IMR-90 (cell line): ENCODE results near the gene PCK2. TPM values are rescaled to one million over a fixed set of nuclear protein-coding genes. Genes with fewer than 3 reads are reported as not detected.

ENCODE experiments used
- ATAC-seq: fragments of 200-7000 bp; cut with Tn5 transposase; 2 replicates; pipeline ENCODE4 v1.9.1; 2020; ENCODE audit warnings: low read depth, mild to moderate bottlenecking, moderate library complexity
- BruUV-seq: library from RNA; stranded (reverse); fragments of 400-500 nt; replicated peaks from 2 replicates; lab custom pipeline; 2021; lab: Mats Ljungman, UMichigan
- CTCF ChIA-PET: fragments of 300-600 bp; formaldehyde crosslinking; extraction: SDS; loops from one replicate; lab custom pipeline; 2021; ENCODE audit warnings: antibody characterized with exemption; lab: Yijun Ruan, JAX
- POLR2A ChIA-PET: fragments of 300-600 bp; sonication (Branson Sonifier 250); formaldehyde crosslinking; loops from one replicate; lab custom pipeline; 2022; ENCODE audit warnings: antibody characterized with exemption; ENCODE audit not compliant: unreplicated experiment; lab: Charles Lee
- DNase-seq: peaks from one replicate; pipeline ENCODE4 v3.0.0; 2013
- H2AFZ ChIP-seq: replicated peaks from 2 replicates; pipeline ENCODE3; 2013; ENCODE audit warnings: low read length, mild to moderate bottlenecking; ENCODE audit not compliant: poor library complexity
- H2AK5ac ChIP-seq: 2 replicates; pipeline ENCODE4 v1.6.1; 2013; ENCODE audit warnings: low read depth, low read length, inconsistent platforms
- H2AK9ac ChIP-seq: replicated peaks from 2 replicates; pipeline ENCODE3; 2013; ENCODE audit warnings: mild to moderate bottlenecking, low read depth, low read length, moderate library complexity; ENCODE audit not compliant: poor library complexity
- H2BK120ac ChIP-seq: 2 replicates; pipeline ENCODE4 v1.6.1; 2013; ENCODE audit warnings: low read depth, low read length, inconsistent platforms
- H2BK15ac ChIP-seq: 3 replicates; pipeline ENCODE4 v1.6.1; 2013; ENCODE audit warnings: low read depth, low read length, inconsistent platforms
- H2BK20ac ChIP-seq: 2 replicates; pipeline ENCODE4 v1.6.1; 2013; ENCODE audit warnings: low read depth, mild to moderate bottlenecking, inconsistent platforms, low read length, moderate library complexity
- H2BK5ac ChIP-seq: 2 replicates; pipeline ENCODE4 v1.6.1; 2013; ENCODE audit warnings: mild to moderate bottlenecking, low read depth, low read length, inconsistent platforms; ENCODE audit not compliant: poor library complexity, severe bottlenecking
- H3K14ac ChIP-seq: replicated peaks from 2 replicates; pipeline ENCODE4 v1.6.1; 2013; ENCODE audit warnings: low read depth, low read length, inconsistent platforms
- H3K18ac ChIP-seq: 2 replicates; pipeline ENCODE4 v1.6.1; 2013; ENCODE audit warnings: low read depth, low read length, control low read depth
- H3K23ac ChIP-seq: 2 replicates; pipeline ENCODE4 v1.6.1; 2013; ENCODE audit warnings: low read depth, low read length, inconsistent platforms
- H3K27ac ChIP-seq: 2 replicates; pipeline ENCODE4 v1.5.1; 2013; ENCODE audit warnings: mild to moderate bottlenecking, control low read depth, low read length; ENCODE audit not compliant: insufficient read depth
- H3K27me3 ChIP-seq: 2 replicates; pipeline ENCODE4 v1.6.1; 2013; ENCODE audit warnings: low read length; ENCODE audit not compliant: control insufficient read depth, insufficient read depth
- H3K36me3 ChIP-seq: 2 replicates; pipeline ENCODE4 v1.6.1; 2013; ENCODE audit warnings: low read length, mixed read lengths; ENCODE audit not compliant: control insufficient read depth, insufficient read depth
- H3K4ac ChIP-seq: 2 replicates; pipeline ENCODE4 v1.6.1; 2013; ENCODE audit warnings: low read depth, low read length, inconsistent platforms
- H3K4me1 ChIP-seq: 2 replicates; pipeline ENCODE4 v1.6.1; 2013; ENCODE audit warnings: low read length, mixed read lengths; ENCODE audit not compliant: control insufficient read depth, insufficient read depth
- H3K4me2 ChIP-seq: 2 replicates; pipeline ENCODE4 v1.6.1; 2013; ENCODE audit warnings: low read depth, mild to moderate bottlenecking, control low read depth, low read length, moderate library complexity
- H3K4me3 ChIP-seq: 2 replicates; pipeline ENCODE4 v1.5.1; 2013; ENCODE audit warnings: low read depth, mild to moderate bottlenecking, control low read depth, low read length, moderate library complexity; ENCODE audit not compliant: insufficient read depth
- H3K56ac ChIP-seq: 2 replicates; pipeline ENCODE4 v1.6.1; 2013; ENCODE audit warnings: low read length, inconsistent platforms; ENCODE audit not compliant: insufficient read depth; ENCODE audit errors: extremely low read depth
- H3K79me1 ChIP-seq, 2 experiments: 2 replicates each; pipeline ENCODE4 v1.6.1; 2013; ENCODE audit warnings: low read length in 2 of 2, inconsistent platforms in 1 of 2, low read depth in 1 of 2
- H3K9ac ChIP-seq: 2 replicates; pipeline ENCODE4 v1.6.1; 2013; ENCODE audit warnings: low read depth, low read length, control low read depth
- H3K9me1 ChIP-seq: 2 replicates; pipeline ENCODE4 v1.6.1; 2013; ENCODE audit warnings: low read length, inconsistent platforms; ENCODE audit not compliant: insufficient read depth
- H3K9me3 ChIP-seq: 2 replicates; pipeline ENCODE4 v1.6.1; 2013; ENCODE audit warnings: low read length; ENCODE audit not compliant: control insufficient read depth, insufficient read depth
- H4K20me1 ChIP-seq: 2 replicates; pipeline ENCODE4 v1.6.1; 2013; ENCODE audit warnings: low read length, inconsistent platforms; ENCODE audit not compliant: insufficient read depth
- H4K5ac ChIP-seq: 2 replicates; pipeline ENCODE4 v1.6.1; 2013; ENCODE audit warnings: mild to moderate bottlenecking, low read depth, low read length, control low read depth
- H4K8ac ChIP-seq, 2 experiments: 2 replicates each; pipeline ENCODE4 v1.6.1; 2013; ENCODE audit warnings: low read depth in 2 of 2, low read length in 2 of 2, control low read depth in 1 of 2, inconsistent platforms in 1 of 2
- H4K91ac ChIP-seq: 2 replicates; pipeline ENCODE4 v1.6.1; 2013; ENCODE audit warnings: low read depth, low read length, inconsistent platforms; ENCODE audit not compliant: insufficient read depth
- BHLHE40 ChIP-seq: fragments of 150-350 bp; IDR thresholded peaks from 2 replicates; pipeline ENCODE4 v1.6.1; 2016; ENCODE audit warnings: mild to moderate bottlenecking, low read depth, low read length
- CEBPB ChIP-seq: IDR thresholded peaks from 2 replicates; pipeline ENCODE4 v1.6.1; 2012; ENCODE audit warnings: low read depth, low read length, improper control_type of control experiment
- CTCF ChIP-seq: conservative IDR thresholded peaks from 2 replicates; pipeline ENCODE4 v1.5.1; 2012; ENCODE audit warnings: mild to moderate bottlenecking, low read depth, low read length, improper control_type of control experiment
- ELK1 ChIP-seq: fragments of 150-350 bp; IDR thresholded peaks from 2 replicates; pipeline ENCODE4 v1.6.1; 2016; ENCODE audit warnings: low read depth, mild to moderate bottlenecking, low read length, moderate library complexity, borderline replicate concordance
- MAFK ChIP-seq: IDR thresholded peaks from 2 replicates; pipeline ENCODE4 v1.6.1; 2012; ENCODE audit warnings: low read depth, low read length, improper control_type of control experiment
- MAZ ChIP-seq: IDR thresholded peaks from 2 replicates; pipeline ENCODE4 v1.6.1; 2012; ENCODE audit warnings: low read depth, mild to moderate bottlenecking, low read length, improper control_type of control experiment, moderate library complexity, borderline replicate concordance
- MXI1 ChIP-seq: IDR thresholded peaks from 2 replicates; pipeline ENCODE4 v1.6.1; 2012; ENCODE audit warnings: low read depth, mild to moderate bottlenecking, low read length, moderate library complexity, borderline replicate concordance
- NFE2L2 ChIP-seq: fragments of 150-350 bp; IDR thresholded peaks from 2 replicates; pipeline ENCODE4 v1.6.1; 2016; ENCODE audit warnings: low read depth, mild to moderate bottlenecking, low read length
- POLR2A ChIP-seq: IDR thresholded peaks from 2 replicates; pipeline ENCODE4 v1.6.1; 2012; ENCODE audit warnings: mild to moderate bottlenecking, low read depth, low read length
- RAD21 ChIP-seq: IDR thresholded peaks from 2 replicates; pipeline ENCODE4 v1.6.1; 2012; ENCODE audit warnings: low read length, improper control_type of control experiment
- RCOR1 ChIP-seq: IDR thresholded peaks from 2 replicates; pipeline ENCODE4 v1.6.1; 2012; ENCODE audit warnings: mild to moderate bottlenecking, low read length, improper control_type of control experiment; ENCODE audit not compliant: insufficient replicate concordance
- RFX5 ChIP-seq: IDR thresholded peaks from 2 replicates; pipeline ENCODE4 v1.8.0; 2012; ENCODE audit warnings: low read depth, mild to moderate bottlenecking, low read length, moderate library complexity
- SMC3 ChIP-seq: fragments of 150-350 bp; IDR thresholded peaks from 2 replicates; pipeline ENCODE4 v1.6.1; 2016; ENCODE audit warnings: low read depth, mild to moderate bottlenecking, antibody characterized with exemption, low read length, moderate library complexity
- USF2 ChIP-seq: fragments of 150-350 bp; IDR thresholded peaks from 2 replicates; pipeline ENCODE4 v1.6.1; 2017; ENCODE audit warnings: mild to moderate bottlenecking, antibody characterized with exemption, low read length, low read depth
- WGBS, 2 experiments: methylation state at CpG; one replicate each; pipeline versions ENCODE4 v1.1.5 to v1.1.7; 2013; ENCODE audit warnings: missing lambda C conversion rate in 2 of 2; ENCODE audit not compliant: insufficient read length in 1 of 2; ENCODE audit errors: extremely low coverage in 2 of 2; 5-methylcytosine and 5-hydroxymethylcytosine counted together
- dilution Hi-C: fragments of 300-500 bp; cut with HindIII; formaldehyde crosslinking; loops from one replicate; pipeline ENCODE4 v1.14.3; 2018; ENCODE audit warnings: low sequenced_read_pairs; ENCODE audit not compliant: unreplicated experiment
- in situ Hi-C: fragments of 300-500 bp; cut with MboI; formaldehyde crosslinking; loops from 3 replicates; pipeline ENCODE4 v1.14.3; 2019; ENCODE audit warnings: low sequenced_read_pairs, inconsistent platforms, mixed read lengths
- intact Hi-C: fragments of 100-400 bp; cut with micrococcal nuclease; formaldehyde crosslinking; loops from 2 replicates; pipeline ENCODE4 v1.10.0; 2022
- polyA plus RNA-seq, 3 experiments: library from polyadenylated mRNA; depleted of rRNA; stranded (reverse); fragments of >200 nt; gene quantifications; 2 replicates each; pipeline ENCODE4 v1.2.3, GENCODE V29; 2012; ENCODE audit warnings: low replicate concordance in 1 of 3
- total RNA-seq: library from RNA; depleted of rRNA; stranded (reverse); fragments of >200 nt; gene quantifications from 2 replicates; pipeline ENCODE4 v1.2.3, GENCODE V29; 2012

Gene PCK2
- total and polyA plus RNA-seq, 2 of the 4 experiments (the other 2 are of a cell fraction) = 13.4 to 29.4 TPM

- no peak overlapping the region for H2AFZ ChIP-seq
- H4K8ac ChIP-seq = no peak overlapping the region
- H4K20me1 ChIP-seq = no peaks in the 10 kb centered on the region
- no peak overlapping the region for H2BK15ac ChIP-seq
- dilution Hi-C loops = no loop called here
- no peaks in the 10 kb centered on the region for H3K27me3 ChIP-seq
- H3K36me3 ChIP-seq = peaks cover 27% of the 10 kb centered on the region
- TF ChIP-seq NFE2L2 = no peak
- TF ChIP-seq USF2 = no peak
- no peak for TF ChIP-seq POLR2A
- no peak for TF ChIP-seq MAFK
- TF ChIP-seq MXI1 = no peak
- no peak for TF ChIP-seq RAD21
- no peak for TF ChIP-seq ELK1
- no peak for TF ChIP-seq BHLHE40
- TF ChIP-seq CEBPB = no peak
- TF ChIP-seq MAZ = no peak
- TF ChIP-seq SMC3 = no peak
- no peak for TF ChIP-seq RFX5
- TF ChIP-seq CTCF = no peak
- no peak for TF ChIP-seq RCOR1
- no peak overlapping the region for H3K14ac ChIP-seq
- H3K9me3 ChIP-seq = no peaks in the 10 kb centered on the region
- no peak overlapping the region for H2BK20ac ChIP-seq
- no peak overlapping the region for H3K18ac ChIP-seq
- H4K5ac ChIP-seq = no peak overlapping the region
- H3K9me1 ChIP-seq = peaks cover 8% of the 10 kb centered on the region; the same call in 1 of the 2 replicates
- peaks cover 3% of the 10 kb centered on the region; the same call in 1 of the 2 replicates for H3K4me1 ChIP-seq
- in situ Hi-C loops = no loop called here
- ChIA-PET POLR2A (no interaction called here), CTCF (interaction anchor here (1.2 kb wide), 1 partner anchor 59 kb away, joined by 3 read pairs; no protein-coding TSS in a partner anchor)
- ATAC-seq (no peak), DNase-seq (no peak)
- no peak overlapping the region for H2BK5ac ChIP-seq
- H3K4me3 ChIP-seq = no peak overlapping the region
- WGBS, 2 experiments = 81% methylated on average over 2 of the region's 6 CpGs; no CpG with 5 or more reads in 1 of the 2 experiments
- H2AK5ac ChIP-seq = no peak overlapping the region
- H2BK120ac ChIP-seq = no peak overlapping the region
- H3K56ac ChIP-seq = no peak overlapping the region
- no peak overlapping the region for H3K23ac ChIP-seq
- no peak overlapping the region for H3K4me2 ChIP-seq
- no peak overlapping the region for H2AK9ac ChIP-seq
- H3K9ac ChIP-seq = no peak overlapping the region
- no TSS peak for BruUV-seq
- no peak overlapping the region for H4K91ac ChIP-seq
- no peak overlapping the region for H3K4ac ChIP-seq
- peaks cover 10 to 16% of the 10 kb centered on the region in 2 experiments; a peak in 2 of 4 replicates for H3K79me1 ChIP-seq
- intact Hi-C loops = no loop called here
- H3K27ac ChIP-seq = no peak overlapping the region
Observed at GRCh38 chr14:24117179-24117578, 23.1 kb downstream of the PCK2 start.
